Caki2 (cell line): ENCODE measurements around the gene MYOM1. TPM values are rescaled to one million over a fixed set of nuclear protein-coding genes. Genes with fewer than 3 reads are reported as not detected.
"Not testable (repeated sequence)": the region's sequence is repeated elsewhere in the genome, so short reads cannot be mapped to it uniquely, and the experiment has no call there.

Experiments used
- DNase-seq: peaks from one replicate; pipeline ENCODE4 v3.0.0-alpha.2; 2015; ENCODE audit warnings: low read depth
- in situ Hi-C: cut with HindIII; loops from 2 replicates; pipeline ENCODE4 v1.10.0; 2016; ENCODE audit warnings: low sequenced_read_pairs, low pct_unique_long_range_greater_than_20kb, mixed read lengths
- total RNA-seq: library from RNA; depleted of rRNA; stranded (reverse); fragments of >200 nt; shearing (Covaris generic); gene quantifications from 2 replicates; pipeline ENCODE4 v1.2.3, GENCODE V29; 2014; ENCODE audit warnings: low replicate concordance

MYOM1 gene
- total RNA-seq, 1 experiment from 2014 or later, result 0.17 TPM

- in situ Hi-C loops, result no loop called here
- DNase-seq, result no peak
Observed at GRCh38 chr18:3199942-3200645, 19.7 kb downstream of the MYOM1 start.

DNA sequence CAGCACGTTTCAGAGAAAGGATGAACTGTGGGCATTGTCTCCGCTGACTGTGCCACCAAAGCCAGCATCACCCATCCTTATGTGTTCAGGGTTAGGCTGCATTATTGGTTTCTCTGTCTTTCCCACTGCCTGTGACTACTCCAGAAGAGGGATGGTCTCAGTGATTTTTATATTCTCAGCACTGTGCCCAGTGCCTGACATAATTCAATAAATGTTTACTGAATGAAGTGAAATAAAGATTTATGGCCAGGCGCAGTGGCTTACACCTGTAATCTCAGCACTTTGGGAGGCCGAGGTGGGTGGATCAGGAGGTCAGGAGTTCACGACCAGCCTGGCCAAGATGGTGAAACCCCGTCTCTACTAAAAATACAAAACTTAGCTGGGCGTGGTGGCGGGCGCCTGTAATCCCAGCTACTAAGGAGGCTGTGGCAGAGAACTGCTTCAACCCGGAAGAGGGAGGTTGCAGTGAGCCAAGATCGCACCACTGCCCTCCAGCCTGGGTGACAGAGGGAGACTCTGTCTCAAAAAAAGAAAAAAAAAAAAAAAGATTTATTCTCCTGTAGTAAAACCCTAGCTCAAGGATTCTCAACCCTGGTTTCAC lies 21.4 kb downstream of the MYOM1 start:
- DNase-seq, in situ Hi-C loops: not testable (repeated sequence)

- in situ Hi-C loops, result no loop called here
- DNase-seq, result no peak
Observed at GRCh38 chr18:3194947-3195612, 24.7 kb downstream of the MYOM1 start.

- in situ Hi-C loops, result no loop called here
- DNase-seq, result no peak
Observed at GRCh38 chr18:3193331-3193730, 26.4 kb downstream of the MYOM1 start.

- DNase-seq, result no peak
- in situ Hi-C loops, result no loop called here
Observed at GRCh38 chr18:3192752-3193151, 27.0 kb downstream of the MYOM1 start.

GRCh38 chr18:3192286-3192685 lies 27.5 kb downstream of the MYOM1 start:
- no peak for DNase-seq
- in situ Hi-C loops, result no loop called here

- no peak for DNase-seq
- in situ Hi-C loops, result no loop called here
Observed at GRCh38 chr18:3190610-3191009, 29.2 kb downstream of the MYOM1 start.

- no peak for DNase-seq
- in situ Hi-C loops, result no loop called here
Observed at GRCh38 chr18:3189884-3190283, 29.9 kb downstream of the MYOM1 start.

DNA sequence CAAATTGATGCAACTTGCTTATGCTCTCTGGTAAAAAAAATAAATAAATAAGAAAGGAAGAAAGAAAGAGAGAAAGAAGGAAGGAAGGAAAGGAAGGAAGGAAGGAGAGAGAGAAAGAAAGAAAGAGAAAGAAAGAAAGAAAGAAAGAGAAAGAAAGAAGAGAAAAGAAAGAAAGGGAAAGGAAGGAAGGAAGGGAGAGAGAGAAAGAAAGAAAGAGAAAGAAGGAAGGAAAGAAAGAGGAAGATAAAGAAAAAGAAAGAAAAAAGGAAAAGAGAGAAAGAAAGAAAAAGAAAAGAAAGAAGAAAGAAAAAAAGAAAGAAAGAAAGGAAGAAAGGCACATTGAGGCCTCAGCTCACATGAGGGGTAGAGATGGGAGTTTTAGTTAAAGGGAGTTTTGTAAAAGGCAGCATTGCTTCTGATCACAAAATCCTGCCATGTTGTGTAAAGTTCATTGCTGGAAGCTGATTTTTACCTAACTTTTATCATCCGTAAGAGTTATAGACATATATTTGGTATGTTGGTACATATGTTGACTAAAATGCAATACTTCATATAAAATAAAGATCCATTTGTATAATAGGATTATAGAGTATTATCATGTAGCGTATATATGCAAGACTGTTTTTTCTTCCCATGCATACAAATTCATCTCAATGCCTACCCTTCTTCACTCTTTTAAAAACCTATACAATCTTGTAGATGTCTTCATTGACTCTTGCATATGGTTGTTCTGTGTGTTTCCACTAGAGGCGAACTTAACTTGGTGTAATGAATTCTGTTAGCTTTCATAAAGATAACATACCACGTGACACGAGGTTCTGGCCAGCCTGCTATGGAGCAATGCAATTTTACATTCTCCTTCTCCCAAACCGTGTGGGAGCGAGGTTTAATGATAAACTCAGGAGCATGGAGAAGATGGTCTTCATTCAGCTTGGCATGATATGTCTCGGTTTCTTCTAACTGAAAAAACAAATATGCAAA lies 32.8 kb downstream of the MYOM1 start:
- in situ Hi-C loops, result no loop called here
- DNase-seq, result no peak

DNA sequence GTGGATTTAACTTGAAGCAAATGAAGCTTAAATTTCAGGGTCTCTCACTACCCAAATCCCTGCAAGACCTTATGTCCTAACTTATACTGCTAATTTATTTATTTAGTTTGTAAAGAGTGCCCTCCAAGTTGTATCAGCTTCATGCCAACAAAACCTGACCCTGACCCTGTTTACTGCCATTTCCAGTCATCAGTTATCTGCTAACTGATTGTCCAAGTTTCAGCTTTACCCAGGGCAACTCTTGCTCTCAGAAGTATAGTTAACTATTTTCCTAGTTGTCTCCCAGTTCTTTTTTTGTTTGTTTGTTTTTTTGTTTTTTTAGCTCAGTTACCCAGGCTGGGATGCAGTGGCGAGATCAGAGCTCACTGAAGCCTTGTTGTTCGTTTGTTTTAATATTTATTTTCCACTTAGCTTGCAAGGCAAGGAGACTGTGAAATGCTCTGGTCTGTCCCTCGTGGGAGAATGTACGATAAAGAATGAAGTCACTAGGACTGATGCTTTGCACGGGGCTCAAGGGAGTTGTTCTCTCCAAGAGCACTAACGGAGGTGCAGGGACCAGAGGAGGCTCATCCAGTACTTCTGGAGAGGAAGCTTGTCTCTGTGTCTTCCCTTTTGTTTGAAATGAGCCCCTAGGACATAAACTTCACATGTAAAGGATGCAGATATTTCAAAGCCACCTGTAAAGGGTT lies 35.3 kb downstream of the MYOM1 start:
- in situ Hi-C loops, result no loop called here
- DNase-seq, result no peak

DNA sequence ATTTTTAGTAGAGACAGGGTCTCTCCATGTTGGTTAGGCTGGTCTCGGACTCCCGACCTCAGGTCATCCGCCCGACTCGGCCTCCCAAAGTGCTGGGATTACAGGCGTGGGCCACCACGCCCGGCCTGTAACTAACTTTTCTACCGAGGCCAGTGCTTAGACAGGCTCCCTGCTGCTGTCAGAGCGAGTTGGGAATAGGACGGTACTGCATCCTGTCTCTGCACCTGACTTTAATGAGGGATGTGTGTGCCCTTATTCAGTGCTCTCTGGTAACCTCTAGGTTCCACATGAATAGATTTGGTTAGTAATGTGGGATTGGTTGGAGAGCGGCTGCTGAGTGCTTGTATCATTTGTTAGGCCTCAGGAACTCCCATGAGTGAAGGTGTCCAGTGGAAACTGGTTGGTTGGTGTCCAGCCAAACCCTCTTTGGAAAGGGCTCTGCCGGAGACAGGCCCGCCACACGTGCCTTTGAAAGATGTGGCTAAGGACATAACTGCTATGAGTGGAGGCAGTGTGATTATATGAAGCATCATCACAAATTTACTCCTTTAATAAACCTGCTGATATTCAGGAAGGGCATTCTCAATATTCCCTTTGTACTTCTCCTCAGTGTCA lies 36.6 kb downstream of the MYOM1 start:
- in situ Hi-C loops, result no loop called here
- no peak for DNase-seq

- DNase-seq, result no peak
- in situ Hi-C loops, result no loop called here
Observed at GRCh38 chr18:3180325-3180724, 39.4 kb downstream of the MYOM1 start.

GRCh38 chr18:3179430-3180089 lies 40.2 kb downstream of the MYOM1 start:
- in situ Hi-C loops, result no loop called here

DNA sequence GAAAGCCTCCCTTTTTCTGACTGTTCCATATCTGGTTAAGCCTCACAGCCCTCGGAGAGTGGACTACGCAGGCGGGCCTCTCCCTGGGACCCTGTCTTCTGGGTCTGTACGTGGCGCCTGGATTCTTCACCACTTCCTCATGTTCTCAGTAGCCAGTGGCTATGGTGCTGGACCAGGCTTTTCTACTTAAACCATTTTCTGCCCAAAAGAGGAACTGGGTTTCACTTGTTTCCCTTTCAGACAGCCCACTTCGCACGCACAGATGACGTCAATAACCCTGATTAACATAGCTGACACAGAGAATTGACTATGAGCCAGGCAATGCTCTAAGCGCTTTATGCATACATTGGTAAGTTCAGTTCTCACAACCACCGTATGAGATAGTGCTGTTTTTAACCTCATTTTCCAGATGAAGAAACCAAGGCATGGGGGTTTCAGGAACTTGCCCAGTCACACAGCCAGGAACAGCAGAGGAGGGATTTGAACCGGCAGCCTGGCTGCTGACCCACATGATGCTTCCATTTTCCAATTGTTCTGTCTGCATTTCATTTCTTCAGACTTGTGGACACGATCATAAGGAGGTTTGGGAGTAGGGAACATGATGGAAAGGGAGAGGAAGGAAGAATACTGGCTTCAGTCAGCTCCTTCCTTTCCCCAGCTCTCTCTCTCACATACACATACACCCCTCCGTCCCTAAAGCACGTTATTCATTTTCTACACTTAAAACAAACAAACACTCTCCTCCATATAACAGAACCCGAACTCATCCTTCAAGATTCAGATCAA lies 41.7 kb downstream of the MYOM1 start:
- in situ Hi-C loops, result no loop called here
- DNase-seq, result no peak

More at GRCh38 chr18:3179430-3180089, 40.2 kb downstream of the MYOM1 start:
- no peak for DNase-seq

GRCh38 chr18:3175195-3175758 lies 44.5 kb downstream of the MYOM1 start:
- in situ Hi-C loops, result no loop called here
- DNase-seq, result no peak

DNA sequence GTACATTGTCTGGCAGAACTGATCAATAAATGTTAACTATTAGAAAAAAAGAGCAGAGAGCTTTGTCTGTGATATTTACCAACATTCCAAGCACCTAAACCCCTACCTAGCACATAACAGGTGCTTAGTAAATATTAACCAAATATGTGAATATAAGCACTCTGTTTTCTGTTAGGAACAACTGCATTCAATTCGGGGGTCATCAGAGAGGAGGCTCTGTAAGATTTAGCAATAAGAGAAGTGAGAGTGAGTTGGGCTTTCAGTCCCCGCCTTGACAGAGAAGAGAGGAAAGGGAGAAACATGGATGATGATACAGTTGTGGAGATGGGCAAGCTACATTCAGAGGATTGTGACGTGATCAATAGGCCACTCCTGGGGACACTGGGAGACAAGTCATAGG lies 47.7 kb downstream of the MYOM1 start:
- no peak for DNase-seq
- in situ Hi-C loops, result no loop called here
